ENCODE results near the gene NEDD4L. TPM values are rescaled to one million over a fixed set of nuclear protein-coding genes. Genes with fewer than 3 reads are reported as not detected.
"Not testable (repeated sequence)": the region's sequence is repeated elsewhere in the genome, so short reads cannot be mapped to it uniquely, and the experiment has no call there.

NEDD4L gene
- total RNA-seq, result 1 to 10 TPM; 3.4 to 4.3 TPM

DNA sequence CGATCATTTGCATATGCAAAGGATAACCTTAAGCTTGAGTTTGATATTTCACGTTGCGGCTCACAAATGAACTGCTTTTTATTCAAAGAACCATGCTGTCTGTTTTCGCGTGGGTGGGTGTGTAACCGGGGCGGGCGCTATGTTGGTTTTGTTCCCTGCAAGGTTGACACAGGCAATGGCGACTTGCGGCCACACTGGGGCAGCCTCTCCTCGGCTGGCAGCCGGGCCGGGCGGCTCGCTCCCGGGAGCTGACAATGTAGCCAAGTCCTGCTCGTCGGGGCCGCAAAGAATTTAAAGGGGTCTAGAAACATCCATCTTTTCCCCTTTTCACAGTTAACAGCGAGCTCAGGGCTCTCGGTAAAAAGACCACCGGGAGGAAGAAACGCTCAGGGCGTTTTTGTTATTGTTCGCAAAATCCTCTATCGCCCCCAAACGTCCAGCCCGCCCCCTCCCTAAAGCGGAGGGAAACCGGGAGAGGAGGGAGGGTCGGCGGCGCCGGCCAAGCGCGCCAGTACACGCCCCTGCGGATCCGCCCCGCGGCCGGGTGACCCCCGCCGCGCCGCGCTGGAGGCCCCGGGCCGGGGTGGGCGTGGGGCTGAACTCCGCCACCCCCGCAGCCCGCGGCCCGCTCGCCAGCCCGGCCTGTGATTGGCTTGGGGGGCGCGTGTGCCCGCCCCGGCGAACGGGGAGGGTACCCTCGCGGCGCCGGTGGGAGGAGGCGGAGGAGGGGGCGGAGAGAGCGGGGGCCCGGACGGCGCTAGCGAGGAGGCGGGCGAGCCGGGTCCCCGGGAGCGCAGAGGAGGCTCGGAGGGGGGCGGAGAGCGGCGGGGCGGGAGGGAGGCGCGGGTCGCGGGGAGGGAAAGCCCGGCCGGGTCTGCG, at the start of gene NEDD4L:
Gene NEDD4L (plus strand): TSS at position 736 of the 879 bp plus-strand sequence. CDS start 435 bp downstream, outside the sequence.
- Mint-ChIP-seq H3K4me1 (ENCODE audit: low read depth) (peaks cover 25% of the 10 kb centered on the region), H3K27me3 (ENCODE audit: low read depth) (peaks cover 30% of the 10 kb centered on the region), H3K4me3 (peak within 1 kb of the TSS; percentile 87), H3K9me3 (ENCODE audit: insufficient read depth) (no peaks in the 10 kb centered on the region), H3K36me3 (ENCODE audit: low read depth) (no peaks in the 10 kb centered on the region), H3K27ac (peak within 1 kb of the TSS; percentile 55)
- CTCF ChIA-PET, result interaction anchor here (0.7 to 2.9 kb wide), 15 partner anchors 9 to 139 kb away, joined by 3 to 21 read pairs (median 4); no protein-coding TSS in a partner anchor
- POLR2A ChIA-PET, result interaction anchor here (0.7 kb wide), 1 partner anchor 18 kb away, joined by 3 read pairs; no protein-coding TSS in a partner anchor
- ATAC-seq (peak; percentile 85), DNase-seq (peak; percentile 84)

DNA sequence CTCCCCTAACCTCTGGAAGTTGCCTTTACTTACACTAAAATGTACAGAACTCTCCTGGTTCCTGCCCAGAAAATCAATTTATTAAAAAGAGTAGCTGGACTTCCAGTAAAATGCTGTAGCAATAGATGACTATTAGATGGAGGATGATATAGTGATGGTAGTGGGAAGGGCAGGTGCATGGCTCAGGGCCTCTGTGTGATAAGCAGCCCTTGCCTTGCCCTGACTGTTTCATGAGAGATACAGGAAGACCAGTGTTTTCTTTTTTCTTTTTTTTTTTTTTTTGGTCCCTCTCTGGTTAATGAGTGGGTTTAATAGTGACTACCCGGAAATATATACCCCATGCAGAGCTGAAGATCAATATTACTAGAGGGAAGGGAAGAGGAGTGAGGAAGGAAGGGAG, 48.7 kb upstream of the NEDD4L start:
- DNase-seq (no peak), ATAC-seq (no peak)
- Mint-ChIP-seq H3K27me3 (ENCODE audit: low read depth) (peaks cover 23% of the 10 kb centered on the region), H3K36me3 (ENCODE audit: low read depth) (no peaks in the 10 kb centered on the region), H3K9me3 (ENCODE audit: insufficient read depth) (no peaks in the 10 kb centered on the region), H3K4me1 (ENCODE audit: low read depth) (no peaks in the 10 kb centered on the region), H3K27ac (no peak overlapping the region), H3K4me3 (no peak overlapping the region)
- CTCF ChIA-PET, result no interaction called here
- POLR2A ChIA-PET, result interaction anchor here (1.0 kb wide), 1 partner anchor 14 kb away, joined by 3 read pairs; no protein-coding TSS in a partner anchor

DNA sequence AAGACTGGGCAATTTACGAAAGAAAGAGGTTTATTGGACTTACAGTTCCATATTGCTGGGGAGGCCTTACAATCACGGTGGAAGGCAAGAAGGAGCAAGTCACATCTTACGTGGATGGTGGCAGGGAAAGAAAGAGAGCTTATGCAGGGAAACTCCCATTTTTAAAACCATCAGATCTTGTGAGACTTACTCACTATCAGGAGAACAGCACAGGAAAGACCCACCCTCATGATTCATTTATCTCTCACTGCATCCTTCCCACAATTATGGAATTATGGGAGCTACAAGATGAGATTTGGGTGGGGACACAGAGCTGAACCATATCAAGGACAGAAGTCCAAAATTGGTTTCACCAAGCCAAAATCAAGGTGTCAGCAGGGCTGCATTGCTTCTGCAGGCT, 47.1 kb upstream of the NEDD4L start:
- DNase-seq; H3K4me3 Mint-ChIP-seq; H3K36me3 Mint-ChIP-seq (ENCODE audit: low read depth); POLR2A ChIA-PET; ATAC-seq; H3K27ac Mint-ChIP-seq; H3K4me1 Mint-ChIP-seq (ENCODE audit: low read depth); H3K9me3 Mint-ChIP-seq (ENCODE audit: insufficient read depth); CTCF ChIA-PET: not testable (repeated sequence)
- H3K27me3 Mint-ChIP-seq (ENCODE audit: low read depth), result peaks cover 16% of the 10 kb centered on the region

DNA sequence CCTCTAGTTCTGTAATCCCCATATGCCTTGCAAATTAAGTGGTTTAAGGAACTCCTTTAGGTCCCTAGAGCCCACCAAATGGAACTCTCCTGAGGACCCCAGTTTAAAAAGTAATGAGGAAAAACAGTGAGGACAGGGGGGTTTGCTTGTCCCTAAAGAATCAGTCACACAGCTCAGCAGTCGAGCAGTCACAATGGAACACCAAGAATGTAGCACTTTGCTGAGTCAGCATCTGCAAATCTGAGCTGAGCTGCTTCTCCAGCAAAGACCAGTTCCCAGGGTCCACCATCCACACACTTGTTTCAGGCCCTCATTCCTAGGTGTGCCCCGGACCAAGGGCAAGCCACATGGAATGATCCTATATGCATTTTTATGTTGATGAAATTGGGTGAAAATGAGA, 46.2 kb upstream of the NEDD4L start:
- POLR2A ChIA-PET, result no interaction called here
- DNase-seq, result no peak
- Mint-ChIP-seq H3K27ac (no peak overlapping the region), H3K36me3 (ENCODE audit: low read depth) (no peaks in the 10 kb centered on the region), H3K9me3 (ENCODE audit: insufficient read depth) (no peaks in the 10 kb centered on the region), H3K4me3 (no peak overlapping the region), H3K4me1 (ENCODE audit: low read depth) (no peaks in the 10 kb centered on the region), H3K27me3 (ENCODE audit: low read depth) (peaks cover 22% of the 10 kb centered on the region)
- ATAC-seq, result no peak
- CTCF ChIA-PET, result no interaction called here

DNA sequence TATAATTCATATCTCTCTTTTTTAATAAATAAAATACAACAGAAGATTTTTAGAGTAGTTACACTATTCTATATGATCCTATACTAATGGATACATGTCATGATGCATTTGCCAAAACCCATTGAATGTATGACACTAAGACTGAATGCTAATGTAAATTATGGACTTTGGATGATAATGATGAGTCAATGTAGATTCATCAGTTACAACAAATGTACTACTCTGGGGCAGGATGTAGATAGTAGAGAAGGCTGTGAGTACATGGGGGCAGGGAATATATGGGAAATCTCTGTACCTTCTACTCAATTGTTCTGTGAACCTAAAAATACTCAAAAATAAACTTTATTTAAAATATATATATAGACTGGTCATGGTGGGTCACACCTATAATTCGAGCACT, 45.6 kb upstream of the NEDD4L start:
- no peaks in the 10 kb centered on the region for H3K9me3 Mint-ChIP-seq (ENCODE audit: insufficient read depth)
- DNase-seq (no peak), ATAC-seq (no peak)
- H3K27me3 Mint-ChIP-seq (ENCODE audit: low read depth), result peaks cover 22% of the 10 kb centered on the region
- H3K36me3 Mint-ChIP-seq (ENCODE audit: low read depth), result no peaks in the 10 kb centered on the region
- no peaks in the 10 kb centered on the region for H3K4me1 Mint-ChIP-seq (ENCODE audit: low read depth)
- H3K4me3 Mint-ChIP-seq, result no peak overlapping the region
- POLR2A ChIA-PET, result no interaction called here
- CTCF ChIA-PET, result no interaction called here
- H3K27ac Mint-ChIP-seq, result no peak overlapping the region

DNA sequence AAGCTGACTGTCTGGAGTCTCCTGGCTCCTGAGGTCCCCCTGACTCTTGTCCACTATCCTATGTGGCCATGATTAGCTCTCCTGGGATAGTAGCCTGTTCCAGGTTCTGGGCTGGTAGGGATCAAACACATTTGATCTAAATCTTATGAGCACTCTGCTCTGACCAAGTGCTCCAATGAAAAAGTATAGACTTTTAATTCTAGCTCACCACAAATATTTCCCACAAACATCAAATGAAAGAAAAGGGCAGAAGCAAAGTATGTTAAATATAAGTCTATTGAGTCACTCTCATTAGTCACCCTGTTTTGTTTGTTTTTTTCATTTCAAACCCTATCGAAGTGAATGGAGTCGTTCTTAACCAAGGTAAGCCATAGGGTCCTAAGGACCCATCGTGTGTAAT, 39.7 kb upstream of the NEDD4L start:
- CTCF ChIA-PET, result interaction anchor here (1.0 kb wide), 1 partner anchor 132 kb away, joined by 3 read pairs; no protein-coding TSS in a partner anchor

DNA sequence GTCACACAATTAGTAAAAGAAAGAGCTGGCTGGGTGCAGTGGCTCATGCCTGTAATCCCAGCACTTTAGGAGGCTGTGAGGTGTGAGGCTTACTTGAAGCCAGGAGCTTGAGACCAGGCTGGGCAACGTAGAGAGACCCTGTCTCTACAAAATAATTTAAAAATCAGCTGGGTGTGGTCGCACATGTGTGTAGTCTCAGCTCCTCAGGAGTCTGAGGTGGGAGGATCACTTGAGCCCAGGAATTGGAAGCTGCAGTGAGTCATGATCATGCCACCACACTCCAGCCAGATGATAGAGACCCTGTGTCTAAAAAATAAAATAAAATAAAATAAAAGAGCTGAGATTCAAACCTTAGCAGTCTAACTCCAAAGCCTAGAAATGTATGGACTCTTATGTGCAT, 39.0 kb upstream of the NEDD4L start:
- peaks cover 24% of the 10 kb centered on the region for H3K27me3 Mint-ChIP-seq (ENCODE audit: low read depth)
- H3K36me3 Mint-ChIP-seq (ENCODE audit: low read depth), result no peaks in the 10 kb centered on the region
- no peak overlapping the region for H3K27ac Mint-ChIP-seq
- no peak for DNase-seq
- H3K4me3 Mint-ChIP-seq, result no peak overlapping the region
- no peaks in the 10 kb centered on the region for H3K4me1 Mint-ChIP-seq (ENCODE audit: low read depth)
- ChIA-PET CTCF (interaction anchor here (1.0 kb wide), 1 partner anchor 131 kb away, joined by 3 read pairs; no protein-coding TSS in a partner anchor), POLR2A (no interaction called here)
- ATAC-seq, result no peak
- H3K9me3 Mint-ChIP-seq (ENCODE audit: insufficient read depth), result no peaks in the 10 kb centered on the region

More for the DNA sequence above, 39.7 kb upstream of the NEDD4L start:
- ATAC-seq (no peak), DNase-seq (no peak)
- Mint-ChIP-seq H3K27ac (no peak overlapping the region), H3K36me3 (ENCODE audit: low read depth) (no peaks in the 10 kb centered on the region), H3K27me3 (ENCODE audit: low read depth) (peaks cover 28% of the 10 kb centered on the region), H3K4me1 (ENCODE audit: low read depth) (no peaks in the 10 kb centered on the region), H3K9me3 (ENCODE audit: insufficient read depth) (no peaks in the 10 kb centered on the region), H3K4me3 (no peak overlapping the region)
- POLR2A ChIA-PET, result no interaction called here

DNA sequence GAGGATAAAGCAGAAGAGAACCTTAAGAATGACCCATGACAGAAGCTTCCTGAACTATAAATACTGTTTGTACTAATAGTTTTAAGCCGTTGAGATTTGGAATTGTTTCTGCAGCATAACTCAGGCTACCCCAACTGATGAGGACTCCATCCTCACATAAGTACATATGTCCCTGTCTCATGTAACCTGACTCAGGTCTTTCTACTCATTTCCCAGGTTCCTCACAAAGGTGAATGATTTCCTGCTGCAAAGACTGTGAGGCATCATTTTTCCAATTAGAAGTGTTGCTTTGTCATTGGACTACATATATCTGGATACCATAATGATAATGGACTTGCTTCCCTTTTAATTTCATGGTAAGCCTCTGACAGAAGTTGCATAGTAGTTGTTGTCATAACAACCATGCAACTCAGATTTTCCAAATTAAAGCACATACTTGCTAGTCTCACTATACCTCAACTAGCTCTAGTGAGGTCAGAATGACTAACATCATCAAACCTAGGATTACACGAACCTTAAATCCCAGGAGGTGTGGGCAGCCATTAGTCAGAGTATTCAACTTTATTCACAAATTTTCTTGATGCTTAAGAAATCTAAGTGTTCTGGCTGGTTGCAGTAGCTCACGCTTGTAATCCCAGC, 38.0 kb upstream of the NEDD4L start:
- ATAC-seq, result no peak
- H3K9me3 Mint-ChIP-seq (ENCODE audit: insufficient read depth), result no peaks in the 10 kb centered on the region
- ChIA-PET POLR2A (no interaction called here), CTCF (no interaction called here)
- no peak overlapping the region for H3K27ac Mint-ChIP-seq
- DNase-seq, result no peak
- H3K36me3 Mint-ChIP-seq (ENCODE audit: low read depth), result no peaks in the 10 kb centered on the region
- no peaks in the 10 kb centered on the region for H3K4me1 Mint-ChIP-seq (ENCODE audit: low read depth)
- H3K27me3 Mint-ChIP-seq (ENCODE audit: low read depth), result peaks cover 24% of the 10 kb centered on the region
- H3K4me3 Mint-ChIP-seq, result no peak overlapping the region

DNA sequence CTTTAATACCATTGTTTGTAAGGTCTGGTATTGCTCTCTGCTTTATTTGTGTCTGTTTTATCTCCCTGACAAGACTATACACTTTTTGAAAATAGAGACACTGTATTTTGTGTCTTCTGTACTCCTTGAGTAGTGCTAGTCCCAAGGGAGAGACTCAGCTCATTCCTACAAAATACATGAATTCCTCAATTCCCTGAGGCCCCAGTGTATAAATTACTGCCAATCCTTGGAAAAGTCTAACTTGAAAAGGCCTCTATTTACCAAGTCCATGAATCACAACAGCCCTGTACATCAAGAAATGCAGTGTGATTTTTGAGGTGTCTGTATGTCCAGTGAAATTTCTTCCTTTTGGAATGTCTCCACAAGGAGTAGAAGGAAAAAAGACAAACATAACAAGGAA, 34.9 kb upstream of the NEDD4L start:
- no peaks in the 10 kb centered on the region for H3K36me3 Mint-ChIP-seq (ENCODE audit: low read depth)
- H3K9me3 Mint-ChIP-seq (ENCODE audit: insufficient read depth), result no peaks in the 10 kb centered on the region
- H3K27ac Mint-ChIP-seq, result no peak overlapping the region
- H3K27me3 Mint-ChIP-seq (ENCODE audit: low read depth), result peaks cover 17% of the 10 kb centered on the region
- POLR2A ChIA-PET, result interaction anchor here (0.9 kb wide), 1 partner anchor 13 kb away, joined by 3 read pairs; no protein-coding TSS in a partner anchor
- CTCF ChIA-PET, result no interaction called here
- no peak overlapping the region for H3K4me3 Mint-ChIP-seq
- no peaks in the 10 kb centered on the region for H3K4me1 Mint-ChIP-seq (ENCODE audit: low read depth)
- DNase-seq (no peak), ATAC-seq (no peak)

DNA sequence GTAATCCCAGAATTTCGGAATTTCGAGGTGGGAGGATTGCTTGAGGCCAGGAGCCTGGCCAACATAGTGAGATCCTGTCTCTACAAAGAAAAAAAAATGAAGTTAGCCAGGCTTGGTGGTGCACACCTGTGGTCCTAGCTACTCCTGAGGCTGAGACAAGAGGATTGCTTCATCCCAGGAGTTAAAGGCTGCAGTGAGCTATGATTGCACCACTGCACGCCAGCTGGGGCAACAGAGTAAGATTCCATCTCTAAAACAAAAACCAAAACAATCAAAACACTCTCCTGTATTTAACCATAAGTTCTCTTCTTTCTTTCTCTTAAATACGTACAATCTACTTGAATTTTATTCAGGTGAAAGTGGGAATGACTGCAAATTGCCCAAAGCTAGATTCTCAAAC, 33.8 kb upstream of the NEDD4L start:
- H3K9me3 Mint-ChIP-seq (ENCODE audit: insufficient read depth), result no peaks in the 10 kb centered on the region
- ChIA-PET CTCF (no interaction called here), POLR2A (no interaction called here)
- no peaks in the 10 kb centered on the region for H3K4me1 Mint-ChIP-seq (ENCODE audit: low read depth)
- peaks cover 19% of the 10 kb centered on the region for H3K27me3 Mint-ChIP-seq (ENCODE audit: low read depth)
- no peak overlapping the region for H3K4me3 Mint-ChIP-seq
- H3K36me3 Mint-ChIP-seq (ENCODE audit: low read depth), result no peaks in the 10 kb centered on the region
- H3K27ac Mint-ChIP-seq, result no peak overlapping the region
- ATAC-seq (no peak), DNase-seq (no peak)

DNA sequence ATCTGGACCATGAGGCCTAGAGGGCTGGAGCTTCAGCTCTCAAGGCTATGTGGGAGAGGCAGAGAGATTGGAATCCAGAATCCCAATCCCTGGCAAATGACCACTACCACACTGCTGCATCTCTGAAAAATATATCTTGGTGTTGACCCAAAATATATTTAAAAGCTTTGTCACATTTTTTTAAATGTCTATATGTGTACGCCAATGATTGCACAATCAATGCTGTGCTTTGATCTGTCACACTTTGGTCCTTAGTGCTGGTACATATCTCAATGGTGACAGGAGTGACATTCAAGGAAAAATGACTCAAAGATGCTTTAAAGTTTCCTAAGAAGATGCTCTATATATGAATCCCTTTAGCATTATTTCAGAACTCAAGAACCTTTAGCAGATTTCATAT, 31.7 kb upstream of the NEDD4L start:
- H3K9me3 Mint-ChIP-seq (ENCODE audit: insufficient read depth), result no peaks in the 10 kb centered on the region
- DNase-seq (no peak), ATAC-seq (no peak)
- H3K36me3 Mint-ChIP-seq (ENCODE audit: low read depth), result no peaks in the 10 kb centered on the region
- ChIA-PET POLR2A (no interaction called here), CTCF (no interaction called here)
- H3K4me1 Mint-ChIP-seq (ENCODE audit: low read depth), result no peaks in the 10 kb centered on the region
- H3K27me3 Mint-ChIP-seq (ENCODE audit: low read depth), result peaks cover 20% of the 10 kb centered on the region
- no peak overlapping the region for H3K27ac Mint-ChIP-seq
- H3K4me3 Mint-ChIP-seq, result no peak overlapping the region
